WTC11 (cell line): ENCODE results near the gene CLDN7. TPM values are rescaled to one million over a fixed set of nuclear protein-coding genes. Genes with fewer than 3 reads are reported as not detected.

Source experiments
- AFF4 ChIP-seq: sonication (generic); formaldehyde crosslinking; IDR thresholded peaks from 2 replicates; pipeline ENCODE4 v1.8.1; 2023; ENCODE audit warnings: mild to moderate bottlenecking, missing genetic modification reagents, borderline replicate concordance
- ARID4B ChIP-seq: sonication (generic); formaldehyde crosslinking; IDR thresholded peaks from 2 replicates; pipeline ENCODE4 v1.8.0; 2023; ENCODE audit warnings: missing genetic modification reagents, mild to moderate bottlenecking, borderline replicate concordance
- ATF2 ChIP-seq: sonication (generic); formaldehyde crosslinking; IDR thresholded peaks from 2 replicates; pipeline ENCODE4 v1.8.1; 2022; ENCODE audit warnings: low read depth, missing genetic modification reagents, borderline replicate concordance
- CBFB ChIP-seq: sonication (generic); formaldehyde crosslinking; IDR thresholded peaks from 2 replicates; pipeline ENCODE4 v1.8.1; 2022; ENCODE audit warnings: mild to moderate bottlenecking, low read depth, missing genetic modification reagents
- CDX4 ChIP-seq: fragments of 250-450 bp; sonication (Bioruptor Pico); IDR thresholded peaks from 2 replicates; pipeline ENCODE4 v1.9.0; 2021; ENCODE audit warnings: moderate library complexity, mild to moderate bottlenecking, inconsistent platforms, borderline replicate concordance
- CREM ChIP-seq: sonication (generic); formaldehyde crosslinking; IDR thresholded peaks from 2 replicates; pipeline ENCODE4 v1.8.1; 2022; ENCODE audit warnings: mild to moderate bottlenecking, missing genetic modification reagents, moderate library complexity
- E2F1 ChIP-seq: sonication (generic); formaldehyde crosslinking; IDR thresholded peaks from 2 replicates; pipeline ENCODE4 v1.8.0; 2022; ENCODE audit warnings: mild to moderate bottlenecking, missing genetic modification reagents
- ELF4 ChIP-seq: sonication (generic); formaldehyde crosslinking; IDR thresholded peaks from 2 replicates; pipeline ENCODE4 v1.8.1; 2022; ENCODE audit warnings: low read depth, mild to moderate bottlenecking, moderate library complexity, missing genetic modification reagents
- GABPB1 ChIP-seq: sonication (generic); formaldehyde crosslinking; IDR thresholded peaks from 2 replicates; pipeline ENCODE4 v1.8.1; 2023; ENCODE audit warnings: mild to moderate bottlenecking, missing genetic modification reagents
- IRF1 ChIP-seq: sonication (generic); formaldehyde crosslinking; IDR thresholded peaks from 2 replicates; pipeline ENCODE4 v1.8.0; 2023; ENCODE audit warnings: missing genetic modification reagents
- KAT7 ChIP-seq: sonication (generic); formaldehyde crosslinking; IDR thresholded peaks from 2 replicates; pipeline ENCODE4 v1.8.1; 2023; ENCODE audit warnings: missing genetic modification reagents, mild to moderate bottlenecking, borderline replicate concordance
- MYBL2 ChIP-seq: sonication (generic); formaldehyde crosslinking; IDR thresholded peaks from 2 replicates; pipeline ENCODE4 v1.8.1; 2023; ENCODE audit warnings: mild to moderate bottlenecking, moderate library complexity, missing genetic modification reagents
- NFATC4 ChIP-seq: fragments of 250-450 bp; sonication (Bioruptor Pico); IDR thresholded peaks from 2 replicates; pipeline ENCODE4 v1.9.0; 2021; ENCODE audit warnings: mild to moderate bottlenecking
- NFE2L1 ChIP-seq: sonication (generic); formaldehyde crosslinking; IDR thresholded peaks from 2 replicates; pipeline ENCODE4 v1.8.1; 2023; ENCODE audit warnings: missing genetic modification reagents
- NR1H2 ChIP-seq: sonication (generic); formaldehyde crosslinking; IDR thresholded peaks from 2 replicates; pipeline ENCODE4 v1.9.0; 2021; ENCODE audit warnings: mild to moderate bottlenecking, moderate library complexity, missing genetic modification reagents
- PREB ChIP-seq: sonication (generic); formaldehyde crosslinking; IDR thresholded peaks from 2 replicates; pipeline ENCODE4 v1.8.1; 2022; ENCODE audit warnings: mild to moderate bottlenecking, missing genetic modification reagents, moderate library complexity, borderline replicate concordance
- SP1 ChIP-seq: sonication (generic); formaldehyde crosslinking; conservative IDR thresholded peaks from 2 replicates; pipeline ENCODE4 v1.8.1; 2022; ENCODE audit warnings: missing genetic modification reagents
- USF2 ChIP-seq: sonication (generic); formaldehyde crosslinking; IDR thresholded peaks from 2 replicates; pipeline ENCODE4 v1.8.1; 2023; ENCODE audit warnings: mild to moderate bottlenecking, missing genetic modification reagents, moderate library complexity
- ZNF219 ChIP-seq: sonication (generic); formaldehyde crosslinking; IDR thresholded peaks from 2 replicates; pipeline ENCODE4 v1.8.0; 2023; ENCODE audit warnings: missing genetic modification reagents, mild to moderate bottlenecking, borderline replicate concordance
- ZNF263 ChIP-seq: sonication (generic); formaldehyde crosslinking; IDR thresholded peaks from 2 replicates; pipeline ENCODE4 v1.8.1; 2022; ENCODE audit warnings: low read depth, mild to moderate bottlenecking, moderate library complexity, missing genetic modification reagents
- ZNF396 ChIP-seq: fragments of 250-450 bp; sonication (Bioruptor Pico); IDR thresholded peaks from 2 replicates; pipeline ENCODE4 v1.8.0; 2021; ENCODE audit warnings: mild to moderate bottlenecking, moderate library complexity, borderline replicate concordance
- ZNF423 ChIP-seq: fragments of 250-450 bp; sonication (Bioruptor Pico); IDR thresholded peaks from 2 replicates; pipeline ENCODE4 v2.1.2; 2022; ENCODE audit warnings: mild to moderate bottlenecking, moderate library complexity
- total RNA-seq: library from RNA; stranded (reverse); gene quantifications from 3 replicates; pipeline ENCODE4 v1.2.3, GENCODE V29; 2021

CLDN7 gene
- total RNA-seq, 1 experiment from 2014 or later: 136 TPM

- TF ChIP-seq GABPB1 (CRISPR knock-in tag) (no peak), E2F1 (CRISPR knock-in tag) (0 out of 2 replicates have a peak, but pooled peaks have one; percentile 78), AFF4 (0 out of 2 replicates have a peak, but pooled peaks have one; percentile 41), NR1H2 (CRISPR knock-in tag) (no peak), ZNF396 (CRISPR knock-in tag) (no peak), SP1 (peak; percentile 92), CDX4 (CRISPR knock-in tag) (no peak), ATF2 (CRISPR knock-in tag) (no peak), USF2 (CRISPR knock-in tag) (peak; percentile 95), ZNF219 (no peak), ZNF263 (CRISPR knock-in tag) (0 out of 2 replicates have a peak, but pooled peaks have one; percentile 19), ZNF423 (CRISPR knock-in tag) (no peak), ELF4 (CRISPR knock-in tag) (0 out of 2 replicates have a peak, but pooled peaks have one; percentile 40), NFE2L1 (CRISPR knock-in tag) (peak; percentile 68; the same call in 1 of the 2 replicates), CBFB (CRISPR knock-in tag) (0 out of 2 replicates have a peak, but pooled peaks have one; percentile 5), CREM (CRISPR knock-in tag) (0 out of 2 replicates have a peak, but pooled peaks have one; percentile 27), IRF1 (CRISPR knock-in tag) (no peak), KAT7 (no peak), NFATC4 (no peak), MYBL2 (CRISPR knock-in tag) (peak; percentile 72; the same call in 1 of the 2 replicates), PREB (CRISPR knock-in tag) (no peak), ARID4B (CRISPR knock-in tag) (no peak; the same call in 1 of the 2 replicates)
Observed at GRCh38 chr17:7294614-7295153, 32.4 kb upstream of the CLDN7 start, which contains the start of gene YBX2 (continued).
